ENCODE data around the gene MET. TPM values are rescaled to one million over a fixed set of nuclear protein-coding genes. Genes with fewer than 3 reads are reported as not detected.

MET gene
- total and polyA plus RNA-seq, 2 of the 8 experiments (the other 6 are each of a cell fraction or from before 2014, with no cell fraction given): 3.5 to 12.9 TPM

- Histone ChIP-seq H2AK5ac (ENCODE audit: low read depth, low read length) (no peak overlapping the region), H3K27me3 (replicated peaks in 1 of 4; ENCODE audit: control insufficient read depth in 3 of 4, extremely low read depth in 1 of 4, insufficient read depth in 3 of 4, low read length in 3 of 4) (no peaks in the 10 kb centered on the region), H4K91ac (replicated peaks; ENCODE audit: insufficient read length, low read length) (no peak overlapping the region), H3K9ac (replicated peaks in 1 of 4; ENCODE audit: extremely low read depth in 1 of 4, low read depth in 3 of 4, low read length in 3 of 4) (no peak overlapping the region), H3K79me2 (ENCODE audit: control insufficient read depth in 1 of 2, insufficient read depth in 2 of 2, low read length in 2 of 2) (no peaks in the 10 kb centered on the region), H2BK15ac (ENCODE audit: low read length) (no peak overlapping the region), H3K4ac (replicated peaks; ENCODE audit: insufficient read length, low read depth, low read length) (no peak overlapping the region), H2BK5ac (ENCODE audit: low read depth, low read length) (no peak overlapping the region), H3K4me1 (replicated peaks in 1 of 4; ENCODE audit: control insufficient read depth in 3 of 4, insufficient read depth in 4 of 4, low read length in 3 of 4) (peaks cover 0 to 4% (median 2%) of the 10 kb centered on the region in 4 experiments; a peak in 4 of 7 replicates), H2BK20ac (ENCODE audit: low read length) (no peak overlapping the region), H3K56ac (replicated peaks; ENCODE audit: insufficient read length, low read depth, low read length) (no peak overlapping the region), H3K9me3 (ENCODE audit: insufficient read depth in 2 of 2, low read depth in 1 of 2, low read length in 1 of 2) (no peaks in the 10 kb centered on the region), H3K4me3 (ENCODE audit: extremely low read depth in 1 of 4, insufficient read depth in 2 of 4, low read depth in 3 of 4, low read length in 4 of 4) (no peak overlapping the region), H4K20me1 (replicated peaks in 1 of 2; ENCODE audit: control insufficient read depth in 1 of 2, insufficient read depth in 2 of 2, low read length in 2 of 2) (no peaks in the 10 kb centered on the region), H2BK12ac (ENCODE audit: low read depth, low read length) (no peak overlapping the region), H4K5ac (ENCODE audit: insufficient read length, low read depth, low read length) (no peak overlapping the region), H2BK120ac (replicated peaks; ENCODE audit: low read depth, low read length) (no peak overlapping the region), H3K23ac (ENCODE audit: insufficient read length) (no peak overlapping the region), H3K4me2 (ENCODE audit: insufficient read depth in 1 of 2, low read depth in 2 of 2, low read length in 2 of 2) (no peak overlapping the region), H2AFZ (ENCODE audit: low read length) (no peak overlapping the region), H4K8ac (ENCODE audit: extremely low read depth, insufficient read depth, low read length) (no peak overlapping the region), H3K79me1 (ENCODE audit: low read depth, low read length) (no peaks in the 10 kb centered on the region), H3K27ac (ENCODE audit: low read depth, low read length) (no peak overlapping the region), H3K23me2 (ENCODE audit: low read depth, low read length) (no peaks in the 10 kb centered on the region; the same call in 1 of the 2 replicates), H3K36me3 (ENCODE audit: control insufficient read depth in 2 of 4, insufficient read depth in 4 of 4, low read length in 3 of 4) (no peaks in the 10 kb centered on the region), H3K14ac (ENCODE audit: insufficient read length) (no peak overlapping the region), H3K18ac (ENCODE audit: extremely low read depth, low read length) (no peak overlapping the region)
- 95% methylated on average over 2 of the region's 2 CpGs; no CpG with 5 or more reads in 1 of the 2 experiments for WGBS, 2 experiments (ENCODE audit: extremely low coverage in 1 of 2, insufficient coverage in 1 of 2, insufficient read length in 1 of 2, insufficient replicate concordance in 2 of 2, low coverage in 1 of 2, low lambda C conversion rate in 2 of 2, missing lambda C conversion rate in 1 of 2)
- FAIRE-seq (no peak), DNase-seq (ENCODE audit: low read depth in 1 of 2, low spot score in 2 of 2) (no peak)
- ChIA-PET POLR2A (ENCODE audit: partially characterized antibody) (no interaction called here), CTCF (ENCODE audit: partially characterized antibody) (interaction anchor here (0.6 to 2.2 kb wide), 7 partner anchors 8 to 197 kb away, joined by 3 to 9 read pairs (median 4); partner anchors contain the start of gene MET)
- TF ChIP-seq POLR2A (IDR thresholded peaks at IDR 0.05; ENCODE audit: control extremely low read depth in 1 of 2, low read depth in 2 of 2, low read length in 2 of 2) (no peak), SP1 (IDR thresholded peaks at IDR 0.05; ENCODE audit: low read depth, low read length) (no peak), ATF3 (IDR thresholded peaks at IDR 0.05; ENCODE audit: insufficient read depth, low read depth, low read length) (no peak), ASH2L (IDR thresholded peaks at IDR 0.05; ENCODE audit: low read length) (no peak), TBP (IDR thresholded peaks at IDR 0.05; ENCODE audit: low read depth, low read length) (no peak), POU5F1 (IDR thresholded peaks at IDR 0.05; ENCODE audit: low read depth, low read length) (no peak), SRF (IDR thresholded peaks at IDR 0.05; ENCODE audit: low read depth, low read length) (no peak), NRF1 (IDR thresholded peaks at IDR 0.05; ENCODE audit: low read depth, low read length) (no peak), JUN (IDR thresholded peaks at IDR 0.05; ENCODE audit: low read depth, low read length) (no peak), SUZ12 (IDR thresholded peaks at IDR 0.05; ENCODE audit: low read length) (no peak), TEAD4 (IDR thresholded peaks at IDR 0.05; ENCODE audit: low read depth, low read length) (no peak), YY1 (IDR thresholded peaks at IDR 0.05; ENCODE audit: low read depth, low read length) (no peak), E2F6 (IDR thresholded peaks at IDR 0.05) (no peak), KDM1A (IDR thresholded peaks at IDR 0.05; ENCODE audit: borderline replicate concordance, low read length) (no peak), RBBP5 (IDR thresholded peaks at IDR 0.05; ENCODE audit: borderline replicate concordance, low read depth, low read length) (no peak)
Measured at GRCh38 chr7:116787881-116788280, 115.9 kb downstream of the MET start.
